Spleen (tissue), 11 donors: ENCODE measurements around the gene TTYH1. TPM values are rescaled to one million over a fixed set of nuclear protein-coding genes. Genes with fewer than 3 reads are reported as not detected.

Experiments
- DNase-seq: peaks from one replicate; pipeline ENCODE4 v3.0.0-alpha.2; 2020
- H3K27ac ChIP-seq, 8 donors: fragments of 200-600 bp; sonication (generic) in 7 of 8; 1 replicate in 4 of 8; 2 replicates in 4 of 8; pipeline versions ENCODE4 v1.5.0 to v1.8.0; 2016 to 2021; ENCODE audit warnings: inconsistent platforms in 4 of 8, mild to moderate bottlenecking in 4 of 8, moderate library complexity in 1 of 8
- H3K27me3 ChIP-seq, 7 donors: fragments of 200-600 bp; sonication (generic) in 6 of 7; replicated peaks in 1 of 7; 1 replicate in 4 of 7; 2 replicates in 3 of 7; pipeline versions ENCODE4 v1.5.0 to v1.8.0; 2016 to 2021; ENCODE audit warnings: inconsistent platforms in 3 of 7, mild to moderate bottlenecking in 1 of 7
- H3K36me3 ChIP-seq, 6 donors: fragments of 200-600 bp; sonication (generic) in 5 of 6; 1 replicate in 4 of 6; 2 replicates in 2 of 6; pipeline versions ENCODE4 v1.5.0 to v1.8.0; 2016 to 2021; ENCODE audit warnings: inconsistent platforms in 2 of 6
- H3K4me1 ChIP-seq, 6 donors: fragments of 200-600 bp; sonication (generic) in 5 of 6; 1 replicate in 3 of 6; 2 replicates in 3 of 6; pipeline versions ENCODE4 v1.5.0 to v1.8.0; 2016 to 2021; ENCODE audit warnings: inconsistent platforms in 3 of 6
- H3K4me3 ChIP-seq, 8 donors: fragments of 200-600 bp; sonication (generic) in 7 of 8; 1 replicate in 4 of 8; 2 replicates in 4 of 8; pipeline versions ENCODE4 v1.5.0 to v1.8.0; 2016 to 2021; ENCODE audit warnings: inconsistent platforms in 4 of 8, mild to moderate bottlenecking in 4 of 8, moderate library complexity in 2 of 8
- H3K9me3 ChIP-seq, 8 donors: fragments of 200-600 bp; sonication (generic) in 7 of 8; 1 replicate in 4 of 8; 2 replicates in 4 of 8; pipeline versions ENCODE4 v1.5.0 to v1.8.0; 2016 to 2021; ENCODE audit warnings: inconsistent platforms in 4 of 8
- CTCF ChIP-seq, 11 experiments: fragments of 200-600 bp in 7 of 11; fragments of 450-650 bp in 4 of 11; sonication (generic) in 4 of 11; IDR thresholded peaks in 8 of 11; conservative IDR thresholded peaks in 3 of 11; 1 replicate in 7 of 11; 2 replicates in 4 of 11; pipeline versions ENCODE4 v1.4.0 to v1.8.0; 2016 to 2021; ENCODE audit warnings: antibody characterized with exemption in 11 of 11, inconsistent platforms in 4 of 11, mild to moderate bottlenecking in 1 of 11
- POLR2A ChIP-seq, 3 donors: fragments of 450-650 bp; IDR thresholded peaks; one replicate each; pipeline ENCODE4 v1.5.1; 2017; ENCODE audit warnings: antibody characterized with exemption in 3 of 3, mild to moderate bottlenecking in 1 of 3
- POLR2AphosphoS5 ChIP-seq, 3 donors: sonication (generic); formaldehyde crosslinking; IDR thresholded peaks; one replicate each; pipeline ENCODE4 v1.5.1; 2017; ENCODE audit warnings: antibody characterized with exemption in 3 of 3
- WGBS, 5 donors: extraction: QIAGEN DNeasy Blood & Tissue Kit in 3 of 5; methylation state at CpG; one replicate each; pipeline versions ENCODE4 v1.1.5 to v1.1.7; 2013 to 2018; 5-methylcytosine and 5-hydroxymethylcytosine counted together
- intact Hi-C: fragments of 100-400 bp; cut with DNase I; formaldehyde crosslinking; loops from one replicate; pipeline ENCODE4 v1.15.0; 2023; ENCODE audit warnings: low total_unique reads
- polyA plus RNA-seq, 3 donors: library from polyadenylated mRNA; stranded (reverse); fragments of 200-250 nt; gene quantifications; one replicate each; pipeline ENCODE4 v1.2.1, GENCODE V29; 2013
- total RNA-seq, 7 donors: library from RNA; depleted of rRNA in 3 of 7; stranded (reverse); fragments of >200 nt in 3 of 7; fragmentation: NEBNext Ultra II Directional in 4 of 7; extraction: Animal tissue kit (Norgen Biotek cat#: 25700) in 4 of 7; gene quantifications; one replicate each; pipeline versions ENCODE4 v1.1.0 to v1.2.1, GENCODE V29; 2016 to 2021
- donor health status: healthy with polysubstance abuse.
- donor health status: DM: no; HTN: no; CAD: no; lungs with moderate emphysema.
- donor health status: DM: no; HTN: no; CAD: no.
- donor health status: Bipolar disorder and iron deficiency.
- donor health status: healthy.
- donor health status: DM: no; HTN: no; CAD: no.
- donor health status: DM: yes; HTN: yes; CAD: no.

The TTYH1 gene
- total and polyA plus RNA-seq, 10 donors, result 0.97 to 3.5 (median 1.2) TPM

- TF ChIP-seq CTCF (IDR thresholded peaks at IDR 0.05 in 8 of 11, conservative IDR thresholded peaks at IDR 0.05 in 3 of 11) (no peak), POLR2AphosphoS5 (IDR thresholded peaks at IDR 0.05) (peak; percentile 61 to 67 (median 65))
- peak within 1 kb of the TSS in 7 of 8 donors; percentile 3 to 62 (median 22) for H3K4me3 ChIP-seq
- peaks cover 0 to 83% (median 10%) of the 10 kb centered on the region in 7 donors for H3K27me3 ChIP-seq
- peaks cover 15 to 39% (median 34%) of the 10 kb centered on the region in 6 donors for H3K4me1 ChIP-seq
- H3K36me3 ChIP-seq, result no peaks in the 10 kb centered on the region
- intact Hi-C loops, result no loop called here
- no peaks in the 10 kb centered on the region for H3K9me3 ChIP-seq
- DNase-seq, result peak; percentile 73
- peak within 1 kb of the TSS in 7 of 8 donors; percentile 51 to 80 (median 68) for H3K27ac ChIP-seq
- WGBS, 5 donors, result 9 to 14% (median 12%) methylated on average over 11 to 14 of the region's 14 CpGs
Observed at GRCh38 chr19:54473071-54473891, 58.0 kb downstream of the TTYH1 start, which contains the start of gene CDC42EP5. Gene CDC42EP5 (minus strand): TSS chr19:54473296. CDS start chr19:54465547, 7,749 bp downstream.

GRCh38 chr19:54473892-54474372, 58.7 kb downstream of the TTYH1 start:
- Histone ChIP-seq H3K27me3 (peaks cover 0 to 86% (median 10%) of the 10 kb centered on the region in 7 donors), H3K4me1 (peaks cover 15 to 45% (median 34%) of the 10 kb centered on the region in 6 donors), H3K4me3 (peak overlapping the region in 1 of 8 donors; percentile 62), H3K9me3 (no peaks in the 10 kb centered on the region), H3K27ac (peak overlapping the region in 7 of 8 donors; percentile 51 to 80 (median 68)), H3K36me3 (no peaks in the 10 kb centered on the region)
- intact Hi-C loops, result no loop called here
- TF ChIP-seq CTCF (IDR thresholded peaks at IDR 0.05 in 8 of 11, conservative IDR thresholded peaks at IDR 0.05 in 3 of 11), result no peak
- TF ChIP-seq POLR2AphosphoS5 (IDR thresholded peaks at IDR 0.05), result no peak
- TF ChIP-seq POLR2A (IDR thresholded peaks at IDR 0.05), result no peak
- DNase-seq, result peak; percentile 28
- WGBS, 5 donors, result 63 to 81% (median 75%) methylated on average over 6 of the region's 6 CpGs

- Histone ChIP-seq H3K36me3 (no peaks in the 10 kb centered on the region), H3K4me1 (peaks cover 7 to 43% (median 27%) of the 10 kb centered on the region in 6 donors), H3K27ac (no peak overlapping the region), H3K9me3 (no peaks in the 10 kb centered on the region), H3K4me3 (no peak overlapping the region), H3K27me3 (peaks cover 0 to 85% (median 9%) of the 10 kb centered on the region in 7 donors)
- DNase-seq, result peak; percentile 51
- TF ChIP-seq CTCF (IDR thresholded peaks at IDR 0.05 in 8 of 11, conservative IDR thresholded peaks at IDR 0.05 in 3 of 11), result no peak
- TF ChIP-seq POLR2AphosphoS5 (IDR thresholded peaks at IDR 0.05), result no peak
- no peak for TF ChIP-seq POLR2A (IDR thresholded peaks at IDR 0.05)
- intact Hi-C loops, result no loop called here
- 83 to 95% (median 87%) methylated on average over 11 of the region's 11 CpGs for WGBS, 5 donors
Observed at GRCh38 chr19:54475706-54476105, 60.4 kb downstream of the TTYH1 start.

GRCh38 chr19:54477650-54478049, 62.4 kb downstream of the TTYH1 start:
- Histone ChIP-seq H3K4me1 (peaks cover 0 to 51% (median 32%) of the 10 kb centered on the region in 6 donors), H3K27ac (no peak overlapping the region), H3K9me3 (no peaks in the 10 kb centered on the region), H3K36me3 (no peaks in the 10 kb centered on the region), H3K4me3 (no peak overlapping the region), H3K27me3 (peaks cover 0 to 85% (median 0%) of the 10 kb centered on the region in 7 donors)
- 56 to 72% (median 65%) methylated on average over 3 of the region's 3 CpGs for WGBS, 5 donors
- TF ChIP-seq POLR2A (IDR thresholded peaks at IDR 0.05) (no peak), POLR2AphosphoS5 (IDR thresholded peaks at IDR 0.05) (no peak), CTCF (IDR thresholded peaks at IDR 0.05 in 8 of 11, conservative IDR thresholded peaks at IDR 0.05 in 3 of 11) (no peak)
- no peak for DNase-seq
- intact Hi-C loops, result no loop called here
